M059J (cell line): ENCODE data around the gene NUP160. TPM values are rescaled to one million over a fixed set of nuclear protein-coding genes. Genes with fewer than 3 reads are reported as not detected.
"Not testable (repeated sequence)": the region's sequence is repeated elsewhere in the genome, so short reads cannot be mapped to it uniquely, and the experiment has no call there.

Experiments used
- DNase-seq: peaks from one replicate; pipeline ENCODE4 v3.0.0-alpha.2; 2012; ENCODE audit warnings: low read depth
- total RNA-seq: library from RNA; depleted of rRNA; stranded (reverse); fragments of >200 nt; shearing (Covaris generic); gene quantifications from 2 replicates; pipeline ENCODE4 v1.2.3, GENCODE V29; 2014; rRNA removed

The NUP160 gene, protein sequence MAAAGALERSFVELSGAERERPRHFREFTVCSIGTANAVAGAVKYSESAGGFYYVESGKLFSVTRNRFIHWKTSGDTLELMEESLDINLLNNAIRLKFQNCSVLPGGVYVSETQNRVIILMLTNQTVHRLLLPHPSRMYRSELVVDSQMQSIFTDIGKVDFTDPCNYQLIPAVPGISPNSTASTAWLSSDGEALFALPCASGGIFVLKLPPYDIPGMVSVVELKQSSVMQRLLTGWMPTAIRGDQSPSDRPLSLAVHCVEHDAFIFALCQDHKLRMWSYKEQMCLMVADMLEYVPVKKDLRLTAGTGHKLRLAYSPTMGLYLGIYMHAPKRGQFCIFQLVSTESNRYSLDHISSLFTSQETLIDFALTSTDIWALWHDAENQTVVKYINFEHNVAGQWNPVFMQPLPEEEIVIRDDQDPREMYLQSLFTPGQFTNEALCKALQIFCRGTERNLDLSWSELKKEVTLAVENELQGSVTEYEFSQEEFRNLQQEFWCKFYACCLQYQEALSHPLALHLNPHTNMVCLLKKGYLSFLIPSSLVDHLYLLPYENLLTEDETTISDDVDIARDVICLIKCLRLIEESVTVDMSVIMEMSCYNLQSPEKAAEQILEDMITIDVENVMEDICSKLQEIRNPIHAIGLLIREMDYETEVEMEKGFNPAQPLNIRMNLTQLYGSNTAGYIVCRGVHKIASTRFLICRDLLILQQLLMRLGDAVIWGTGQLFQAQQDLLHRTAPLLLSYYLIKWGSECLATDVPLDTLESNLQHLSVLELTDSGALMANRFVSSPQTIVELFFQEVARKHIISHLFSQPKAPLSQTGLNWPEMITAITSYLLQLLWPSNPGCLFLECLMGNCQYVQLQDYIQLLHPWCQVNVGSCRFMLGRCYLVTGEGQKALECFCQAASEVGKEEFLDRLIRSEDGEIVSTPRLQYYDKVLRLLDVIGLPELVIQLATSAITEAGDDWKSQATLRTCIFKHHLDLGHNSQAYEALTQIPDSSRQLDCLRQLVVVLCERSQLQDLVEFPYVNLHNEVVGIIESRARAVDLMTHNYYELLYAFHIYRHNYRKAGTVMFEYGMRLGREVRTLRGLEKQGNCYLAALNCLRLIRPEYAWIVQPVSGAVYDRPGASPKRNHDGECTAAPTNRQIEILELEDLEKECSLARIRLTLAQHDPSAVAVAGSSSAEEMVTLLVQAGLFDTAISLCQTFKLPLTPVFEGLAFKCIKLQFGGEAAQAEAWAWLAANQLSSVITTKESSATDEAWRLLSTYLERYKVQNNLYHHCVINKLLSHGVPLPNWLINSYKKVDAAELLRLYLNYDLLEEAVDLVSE (N-terminal part only)
- total RNA-seq, result 28.2 and 43.3 TPM in 2 replicates

DNA sequence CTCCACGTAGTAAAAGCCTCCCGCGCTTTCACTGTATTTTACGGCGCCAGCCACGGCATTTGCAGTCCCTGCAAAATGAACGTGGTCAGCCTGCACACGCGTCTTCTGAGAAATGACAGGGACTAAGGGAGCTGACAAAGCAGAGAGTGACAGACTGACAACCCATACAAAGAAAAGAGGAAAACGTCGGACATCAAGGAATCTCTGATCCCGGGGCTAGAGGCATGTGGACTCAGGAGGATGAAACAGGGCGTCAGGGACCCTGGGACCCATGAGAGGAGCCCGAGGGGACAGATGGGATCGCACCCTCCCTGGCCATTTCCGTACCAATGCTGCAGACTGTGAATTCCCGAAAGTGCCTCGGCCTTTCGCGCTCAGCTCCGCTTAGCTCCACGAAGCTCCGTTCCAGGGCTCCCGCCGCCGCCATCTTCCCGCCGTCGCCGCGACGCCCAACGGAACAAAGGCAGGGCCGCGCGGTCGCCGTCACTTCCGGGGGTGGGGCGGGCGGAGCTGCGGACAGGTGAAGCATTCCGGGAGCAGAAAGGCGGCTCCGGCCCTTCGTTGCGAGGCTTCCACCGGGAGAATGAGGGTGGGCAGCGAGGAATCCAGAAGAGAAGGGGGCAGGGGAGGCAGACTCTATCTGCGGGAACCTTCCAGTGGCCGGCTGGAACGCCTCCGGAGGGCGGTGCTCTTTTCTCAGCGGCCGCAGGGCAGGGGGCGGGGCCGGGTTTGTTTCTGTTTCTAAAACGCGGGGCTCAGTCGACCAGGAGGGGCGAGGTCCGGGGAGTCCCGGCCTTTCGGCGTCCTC lies at the start of gene NUP160:
TSS of gene NUP160 (minus strand) at position 459 of the 808 bp plus-strand sequence. CDS start at position 427, 32 bp downstream.
- peak; percentile 72 for DNase-seq

DNA sequence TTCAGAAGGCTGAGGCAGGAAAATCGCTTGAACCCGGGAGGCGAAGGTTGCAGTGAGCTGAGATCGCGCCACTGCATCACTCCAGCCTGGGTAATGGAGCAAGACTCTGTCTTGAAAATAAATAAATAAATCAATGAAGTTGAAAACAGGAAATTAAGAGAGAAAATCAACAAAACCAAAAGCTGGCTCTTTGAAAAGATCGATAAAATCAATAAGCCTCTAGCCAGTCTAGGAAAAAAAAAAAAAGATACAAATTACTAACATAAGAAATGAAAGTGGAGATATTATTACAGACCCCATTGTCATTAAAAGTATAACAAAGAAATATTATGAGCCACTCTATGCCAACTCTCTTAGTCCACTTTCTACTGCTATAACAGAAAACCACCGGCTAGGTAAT lies 48.0 kb upstream of the NUP160 start:
- DNase-seq, result no peak

DNA sequence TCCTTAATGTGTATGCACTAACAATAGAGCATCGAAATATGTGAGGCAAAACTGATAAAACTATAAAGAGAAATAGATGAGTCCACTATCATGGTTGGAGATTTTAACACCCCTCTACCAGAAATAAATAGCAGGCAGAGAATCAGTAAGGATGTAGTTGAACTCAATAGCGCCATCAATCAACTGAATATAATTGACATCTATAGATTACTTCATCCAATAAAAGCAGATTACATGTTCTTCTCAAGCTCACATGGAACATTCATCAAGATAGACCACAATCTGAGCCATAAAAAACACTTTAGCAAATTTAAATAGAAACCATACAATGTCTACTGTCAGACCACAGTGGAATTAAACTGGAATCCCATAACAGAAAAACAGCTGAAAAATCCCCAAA lies 46.9 kb upstream of the NUP160 start:
- DNase-seq, result no peak

DNA sequence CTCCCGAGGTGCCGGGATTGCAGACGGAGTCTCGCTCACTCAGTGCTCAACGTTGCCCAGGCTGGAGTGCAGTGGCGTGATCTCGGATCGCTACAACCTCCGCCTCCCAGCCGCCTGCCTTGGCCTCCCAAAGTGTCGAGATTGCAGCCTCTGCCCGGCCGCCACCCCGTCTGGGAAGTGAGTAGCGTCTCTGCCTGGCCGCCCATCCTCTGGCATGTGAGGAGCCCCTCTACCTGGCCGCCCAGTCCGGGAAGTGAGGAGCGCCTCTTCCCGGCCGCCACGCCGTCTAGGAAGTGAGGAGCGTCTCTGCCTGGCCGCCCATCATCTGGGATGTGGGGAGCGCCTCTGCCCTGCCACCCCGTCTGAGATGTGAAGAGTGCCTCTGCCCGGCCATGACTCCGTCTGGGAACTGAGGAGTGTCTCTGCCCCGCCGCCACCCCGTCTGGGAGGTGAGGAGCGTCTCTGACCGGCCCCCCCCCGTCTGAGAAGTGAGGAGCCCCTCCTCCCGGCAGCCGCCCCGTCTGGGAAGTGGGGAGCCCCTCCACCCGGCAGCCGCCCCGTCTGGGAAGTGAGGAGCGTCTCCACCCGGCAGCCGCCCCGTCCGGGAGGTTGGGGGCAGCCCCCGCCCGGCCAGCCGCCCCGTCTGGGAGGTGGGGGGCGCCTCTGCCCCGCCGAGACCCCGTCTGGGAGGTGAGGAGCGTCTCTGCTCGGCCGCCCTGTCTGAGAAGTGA lies 44.6 kb upstream of the NUP160 start:
- not testable (repeated sequence) for DNase-seq

DNA sequence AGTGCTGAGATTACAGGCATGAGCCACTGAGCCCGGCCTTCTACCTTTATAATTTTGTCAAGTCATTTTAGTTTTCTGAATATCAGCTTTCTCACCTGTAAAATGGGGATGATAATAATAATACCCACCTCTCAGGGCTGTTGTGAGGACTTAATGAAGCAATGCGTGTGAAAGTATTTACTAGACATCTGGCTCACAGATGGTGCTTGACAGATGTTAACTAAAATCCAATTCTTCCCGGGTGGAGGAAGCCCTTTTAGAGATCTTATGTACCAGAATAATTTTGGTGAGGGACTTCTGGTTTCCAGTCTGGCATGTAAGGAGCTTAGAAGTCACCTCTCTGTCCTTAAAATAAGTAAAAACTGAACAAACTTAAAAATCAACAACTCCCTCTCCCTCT lies 43.7 kb upstream of the NUP160 start:
- DNase-seq, result no peak

DNA sequence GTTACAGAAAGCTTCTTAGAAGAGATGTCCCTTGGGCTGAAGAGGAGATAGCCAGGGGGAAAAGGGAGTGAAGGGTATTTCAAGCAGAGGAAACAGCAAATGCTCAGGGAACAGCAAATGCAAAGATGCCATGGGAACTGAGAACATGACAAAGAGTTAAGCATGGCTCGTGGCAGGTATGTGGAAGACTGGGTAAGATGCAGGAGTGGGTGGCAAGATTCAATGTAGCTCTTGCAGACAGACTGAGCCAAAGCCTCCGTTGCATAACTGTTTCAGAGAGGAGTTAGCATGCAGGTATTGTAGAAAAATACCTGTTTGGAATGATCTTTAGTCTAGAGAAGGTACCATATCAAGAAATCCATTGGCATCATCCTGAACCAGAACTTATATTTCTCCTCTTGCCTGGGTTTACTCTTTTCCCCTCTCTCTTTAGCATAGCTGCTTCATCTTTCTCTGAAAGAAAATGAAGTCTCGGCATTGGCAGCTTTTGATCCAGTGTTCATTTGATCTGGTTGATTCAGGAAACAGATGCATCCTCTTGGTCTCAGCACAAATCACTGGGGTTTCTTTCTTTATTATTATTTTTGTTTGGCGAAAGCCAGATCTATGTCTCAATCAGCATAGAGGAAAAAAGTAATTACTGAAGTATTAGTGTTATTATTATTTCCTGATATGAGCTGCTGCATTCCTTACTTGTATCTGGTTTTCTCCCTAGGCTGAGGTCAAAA lies 41.7 kb upstream of the NUP160 start:
- no peak for DNase-seq

DNA sequence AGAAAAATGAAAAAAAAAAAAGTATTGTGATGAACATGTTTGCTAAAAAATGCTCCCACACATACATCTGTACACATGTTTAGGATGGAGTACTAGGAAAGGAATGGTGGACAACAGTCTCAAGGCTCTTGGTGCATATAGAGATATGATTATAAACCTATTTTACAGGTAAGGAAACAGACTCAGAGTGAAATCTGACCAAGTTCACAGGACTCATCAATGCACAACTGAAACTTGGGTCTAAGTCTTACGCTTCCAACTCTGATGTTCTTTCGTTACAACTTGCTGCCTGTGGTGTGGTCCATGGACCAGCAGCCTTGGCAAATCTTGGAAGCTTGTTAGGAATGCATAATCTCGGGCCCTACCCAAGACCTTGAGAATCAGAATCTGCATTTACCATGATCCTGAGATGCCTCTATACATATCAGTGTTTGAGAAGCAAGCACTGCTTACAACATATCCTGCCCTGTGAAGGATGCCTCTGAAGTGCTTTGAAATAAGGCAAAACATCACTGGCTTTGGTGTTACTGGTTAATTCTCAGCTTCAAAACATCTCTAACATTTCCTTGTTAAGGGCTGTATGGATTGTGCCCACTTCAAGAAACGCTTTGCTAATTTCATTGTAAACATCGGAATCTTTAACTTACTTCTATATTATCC lies 39.9 kb upstream of the NUP160 start:
- DNase-seq, result no peak

DNA sequence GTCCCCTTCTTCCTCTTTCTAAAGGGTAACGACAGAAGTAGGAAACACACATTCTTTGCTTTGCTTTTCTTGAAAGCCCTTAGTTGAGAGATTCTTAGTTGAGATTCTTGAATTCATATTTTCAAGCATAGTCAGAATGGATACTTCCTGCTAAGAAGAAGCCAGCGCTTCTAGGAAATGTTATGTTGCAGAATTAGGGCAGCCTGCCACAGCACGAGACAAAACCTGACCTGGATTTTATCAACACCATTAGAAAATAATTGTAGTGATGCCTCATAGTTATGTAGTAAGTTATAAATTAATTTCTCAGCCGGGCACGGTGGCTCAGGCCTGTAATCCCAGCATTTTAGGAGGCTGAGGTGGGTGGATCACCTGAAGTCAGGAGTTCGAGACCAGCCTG lies 37.9 kb upstream of the NUP160 start:
- DNase-seq, result peak; percentile 35

DNA sequence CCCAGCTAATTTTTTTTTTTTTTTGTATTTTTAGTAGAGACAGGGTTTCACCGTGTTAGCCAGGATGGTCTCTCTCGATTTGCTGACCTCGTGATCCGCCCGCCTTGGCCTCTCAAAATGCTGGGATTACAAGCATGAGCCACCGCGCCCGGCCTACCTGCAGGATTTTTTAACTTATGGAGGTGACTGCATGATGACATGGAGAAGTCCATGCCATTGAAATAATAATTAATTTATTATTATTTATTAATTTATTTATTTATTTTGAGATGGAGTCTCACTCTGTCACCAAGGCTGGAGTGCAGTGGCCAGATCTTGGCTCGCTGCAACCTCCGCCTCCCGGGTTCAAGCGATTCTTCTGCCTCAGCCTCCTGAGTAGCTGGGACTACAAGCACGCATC lies 34.3 kb upstream of the NUP160 start:
- not testable (repeated sequence) for DNase-seq

DNA sequence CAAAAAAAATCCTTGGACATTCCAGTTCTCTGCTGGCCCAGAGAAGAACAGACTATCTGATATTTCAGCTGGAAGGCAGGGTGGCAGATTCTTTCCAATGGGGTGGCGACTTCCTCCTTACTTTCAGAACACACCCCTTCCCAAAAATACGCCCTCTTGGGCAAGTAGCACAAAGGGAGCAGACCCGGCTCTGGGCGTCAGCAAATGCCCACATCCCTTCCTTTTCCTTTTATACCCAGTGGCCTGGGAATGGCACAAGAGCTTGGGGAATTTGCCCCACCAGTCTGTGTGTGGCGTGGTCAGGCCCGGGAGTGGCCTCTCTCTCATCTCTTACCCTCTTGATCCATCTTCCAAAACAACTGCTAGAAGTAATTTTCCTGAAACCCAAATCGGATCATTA lies 33.0 kb upstream of the NUP160 start:
- DNase-seq, result no peak

DNA sequence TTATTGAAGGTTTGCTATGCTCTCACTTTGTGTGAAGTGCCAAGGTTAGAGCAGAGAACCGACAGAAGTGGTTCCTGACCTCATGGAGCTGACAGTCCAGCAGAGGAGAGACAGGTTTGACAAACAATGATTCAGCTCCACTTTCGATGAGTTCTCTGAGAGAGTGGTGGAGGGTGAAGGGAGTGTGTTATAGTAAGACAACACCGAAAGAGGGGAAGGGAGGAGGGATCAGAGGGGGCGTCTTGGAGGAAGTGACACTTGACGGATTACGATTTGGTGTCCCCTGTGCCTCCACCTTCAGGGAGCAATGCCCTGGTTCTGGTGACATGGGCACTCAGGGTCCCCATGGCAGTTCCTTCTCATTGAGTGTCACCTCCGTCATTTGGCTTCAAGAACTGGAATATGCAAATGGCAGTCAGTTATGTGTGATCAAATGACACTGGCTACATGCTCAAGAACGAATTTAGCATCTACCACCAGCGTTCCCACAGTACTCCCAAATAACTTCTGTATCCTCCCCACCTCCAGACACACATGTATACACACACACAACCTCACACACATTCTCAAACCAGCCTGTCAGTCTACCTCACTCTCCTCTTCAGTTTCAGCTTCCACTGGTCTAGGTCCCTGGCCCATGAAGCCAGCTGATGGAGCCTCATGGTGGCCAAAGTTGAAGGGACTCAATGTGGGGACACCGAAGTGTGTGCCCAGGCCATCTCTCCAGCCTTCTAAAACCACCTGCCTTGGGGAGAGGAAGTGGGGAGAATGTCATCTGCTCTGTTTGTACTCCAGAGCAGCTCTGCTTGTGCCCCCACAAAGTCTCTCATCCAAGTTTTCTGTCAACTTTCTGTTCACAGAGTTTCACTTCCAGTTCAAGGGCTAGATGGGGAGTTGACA lies 31.4 kb upstream of the NUP160 start:
- DNase-seq, result no peak

DNA sequence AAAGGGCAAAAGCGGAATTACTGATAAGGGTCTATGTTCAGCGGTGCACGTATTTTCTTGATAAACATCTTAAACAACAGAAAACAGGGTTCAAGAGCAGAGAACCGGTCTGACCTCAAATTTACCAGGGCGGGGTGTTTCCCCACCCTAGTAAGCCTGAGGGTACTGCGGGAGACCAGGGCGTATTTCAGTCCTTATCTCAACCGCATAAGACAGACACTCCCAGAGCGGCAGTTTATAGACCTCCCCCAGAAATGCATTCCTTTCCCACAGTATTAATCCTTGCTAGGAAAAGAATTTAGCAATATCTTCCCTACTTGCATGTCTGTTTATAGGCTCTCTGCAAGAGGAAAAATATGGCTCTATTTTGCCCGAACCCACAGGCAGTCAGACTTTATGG lies 27.7 kb upstream of the NUP160 start:
- DNase-seq, result not testable (repeated sequence)

DNA sequence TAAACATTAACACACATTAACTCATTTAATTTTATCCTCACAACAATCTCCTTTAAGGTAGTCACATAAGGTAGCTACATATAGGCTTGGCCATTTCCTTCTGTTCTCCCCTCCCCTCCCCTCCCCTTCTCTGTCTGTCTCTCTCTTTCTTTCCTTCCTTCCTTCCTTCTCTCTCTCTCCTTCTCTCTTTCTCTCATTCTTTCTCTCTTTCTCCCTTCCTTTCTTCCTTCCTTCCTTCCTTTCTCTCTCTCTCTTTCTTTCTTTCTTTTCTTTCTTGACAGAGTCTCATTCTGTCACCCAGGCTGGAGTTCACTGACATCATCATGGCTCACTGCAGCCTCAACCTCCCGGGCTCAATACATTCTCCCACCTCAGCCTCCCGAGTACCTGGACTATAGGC lies 22.3 kb upstream of the NUP160 start:
- DNase-seq, result no peak

DNA sequence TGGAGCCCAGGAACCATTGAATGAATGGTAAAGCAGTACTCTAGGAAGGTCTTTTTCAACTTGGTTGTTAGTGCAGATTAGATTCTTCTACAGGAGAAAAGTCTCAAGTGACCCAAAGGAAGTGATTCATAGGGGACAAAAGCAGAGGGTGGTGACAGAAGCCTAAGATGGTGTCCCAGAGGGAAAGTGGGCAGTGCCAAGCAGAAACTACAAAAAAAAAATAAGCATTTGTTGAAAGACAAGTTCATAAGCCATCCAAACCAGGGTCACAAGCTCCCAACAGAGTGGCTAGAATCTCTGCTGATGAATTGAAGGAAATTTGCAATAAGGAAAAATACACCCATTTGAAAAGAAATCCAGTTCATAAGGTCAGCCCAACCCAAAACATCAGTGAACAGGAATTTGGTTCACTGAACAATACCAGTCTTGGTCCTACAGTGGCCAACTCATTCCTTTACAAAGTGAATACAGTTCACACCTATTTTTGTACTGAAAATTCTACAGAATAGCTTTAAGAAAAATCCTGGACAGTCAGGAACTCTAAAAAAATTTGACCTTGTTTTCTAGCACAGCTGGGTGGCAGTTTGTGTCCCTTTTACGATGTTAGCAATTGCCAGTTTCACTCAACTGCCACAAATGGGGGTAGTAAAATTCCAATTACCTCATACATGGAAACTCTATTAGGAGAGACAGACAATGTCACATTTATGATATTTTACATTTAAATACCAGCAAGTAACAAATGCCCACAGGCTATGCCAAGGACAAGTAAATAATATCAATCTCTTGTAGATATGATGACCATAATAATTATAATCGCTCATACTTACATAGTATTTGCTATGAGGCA lies 21.6 kb upstream of the NUP160 start:
- peak; percentile 57 for DNase-seq

DNA sequence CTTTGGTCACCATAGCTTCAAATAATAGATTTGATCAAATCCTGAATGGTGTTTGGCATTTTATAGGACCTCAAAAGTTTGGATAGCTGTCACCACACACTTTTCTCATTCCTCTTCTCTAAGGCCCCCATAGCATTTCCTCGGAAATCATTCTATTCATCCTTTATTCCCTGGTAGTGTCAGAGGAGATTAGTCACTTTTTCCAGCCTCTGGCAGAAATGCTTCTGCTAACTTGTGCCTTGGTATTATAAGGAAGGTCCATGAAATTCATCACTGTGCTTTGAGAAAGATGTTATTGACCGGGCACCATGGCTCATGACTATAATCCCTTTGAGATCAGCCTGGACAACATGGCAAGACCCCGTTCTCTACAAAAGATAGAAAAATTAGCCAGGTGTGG lies 19.7 kb upstream of the NUP160 start:
- peak; percentile 83 for DNase-seq

DNA sequence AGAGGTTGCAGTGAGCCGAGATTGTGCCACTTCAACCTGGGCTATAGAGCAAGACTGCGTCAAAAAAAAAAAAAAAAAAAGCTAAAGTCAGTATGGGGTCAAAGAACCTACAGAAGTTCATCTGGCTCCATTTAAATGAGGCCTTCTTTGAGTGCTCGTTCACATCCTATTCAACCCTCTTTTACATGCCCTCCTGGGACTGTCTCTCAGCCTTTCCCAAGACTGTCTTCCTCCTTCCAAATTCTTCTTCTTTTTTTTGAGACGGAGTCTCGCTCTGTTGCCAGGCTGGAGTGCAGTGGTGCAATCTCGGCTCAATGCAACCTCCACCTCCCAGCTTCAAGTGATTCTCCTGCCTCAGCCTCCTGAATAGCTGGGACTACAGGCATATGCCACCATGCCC lies 18.7 kb upstream of the NUP160 start:
- not testable (repeated sequence) for DNase-seq

DNA sequence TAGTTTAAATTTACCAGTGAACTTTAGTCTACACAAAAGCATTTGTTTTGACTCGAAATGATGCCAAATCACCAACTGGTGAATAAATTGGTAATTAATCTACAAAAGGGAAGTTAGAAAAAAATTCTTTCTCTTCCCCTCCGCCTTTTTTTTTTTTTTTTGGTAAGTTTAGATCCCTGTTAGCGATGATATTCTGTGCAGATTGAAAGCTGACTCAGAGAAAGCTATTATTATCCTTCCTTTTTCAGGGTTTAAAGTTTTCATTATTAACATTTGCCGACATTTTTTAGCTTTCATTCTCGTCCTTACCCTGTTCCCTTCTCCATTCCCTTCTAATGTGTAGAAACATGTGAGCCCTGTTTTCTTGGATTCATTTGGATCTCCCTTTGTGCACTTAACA lies 16.8 kb upstream of the NUP160 start:
- DNase-seq, result no peak
